ENCODE measurements around the gene ADAMTS9.

The ADAMTS9 gene

DNA sequence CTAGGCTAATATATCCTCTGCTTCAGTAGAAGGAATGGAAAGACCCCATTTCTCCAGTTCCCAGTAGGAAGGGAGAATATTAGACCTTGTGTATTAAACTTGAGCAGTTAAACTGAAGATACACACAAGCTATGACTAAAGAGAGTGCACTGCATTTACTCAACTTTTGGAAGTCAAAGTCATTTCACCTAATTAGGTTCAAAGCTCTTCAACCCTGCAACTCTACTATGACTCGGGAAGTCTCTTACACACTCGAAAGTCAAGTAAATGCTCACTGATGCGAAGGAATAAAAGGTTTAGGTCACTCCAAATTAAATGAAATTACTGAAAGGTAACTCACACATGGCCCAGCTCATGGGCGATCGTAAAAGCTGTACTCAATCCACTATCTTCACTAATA is 33.8 kb downstream of the ADAMTS9 start:
- no peak overlapping the region for H3K4me3 ChIP-seq (ENCODE audit: low read depth, low read length)

DNA sequence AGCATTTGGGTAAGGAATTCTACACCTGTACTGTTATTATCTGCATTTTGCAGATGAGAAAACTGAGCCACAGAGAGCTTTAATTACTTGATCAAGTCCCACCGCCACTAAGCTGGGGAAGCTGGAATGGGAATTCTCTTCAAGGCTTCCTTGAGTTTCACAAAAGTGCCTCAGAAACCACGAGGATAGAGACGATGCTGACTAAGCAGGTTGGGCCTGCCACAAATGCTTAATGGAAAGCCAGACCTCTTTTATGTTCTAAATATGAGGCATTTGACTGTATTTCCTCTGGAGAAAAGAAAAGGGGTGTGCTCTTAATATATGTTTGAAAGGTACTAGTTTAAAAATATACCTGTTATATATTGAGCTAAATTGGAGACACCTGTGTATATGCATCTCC is 34.7 kb downstream of the ADAMTS9 start:
- no peak overlapping the region for H3K4me3 ChIP-seq (ENCODE audit: low read depth, low read length)

- no peak overlapping the region for H3K4me3 ChIP-seq (ENCODE audit: low read depth, low read length)
These were observed 36.0 kb downstream of the ADAMTS9 start for GRCh38 chr3:64651741-64652241.

DNA sequence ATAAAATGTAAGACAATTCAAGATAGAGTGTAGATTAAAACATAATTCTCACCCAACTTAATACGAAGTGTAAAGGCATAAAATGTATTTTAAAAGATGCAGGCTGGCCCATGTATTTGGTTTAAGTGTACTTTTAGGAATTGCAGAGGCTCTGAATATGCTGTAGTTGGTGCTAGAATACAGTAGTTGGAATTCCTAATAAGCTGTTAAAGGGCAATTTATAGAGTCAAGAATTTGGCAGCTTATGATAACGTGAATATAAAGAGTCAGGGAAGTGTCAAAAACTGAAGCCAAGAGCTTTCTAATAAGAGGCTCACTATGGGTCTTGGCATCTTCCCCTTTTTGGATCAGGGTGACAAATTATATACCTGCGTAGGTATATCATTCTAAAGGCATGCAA is 36.5 kb downstream of the ADAMTS9 start:
- no peak overlapping the region for H3K4me3 ChIP-seq (ENCODE audit: low read depth, low read length)

- no peak overlapping the region for H3K4me3 ChIP-seq (ENCODE audit: low read depth, low read length)
These were observed 37.1 kb downstream of the ADAMTS9 start for GRCh38 chr3:64650715-64651114.

- no peak overlapping the region for H3K4me3 ChIP-seq (ENCODE audit: low read depth, low read length)
These were observed 37.6 kb downstream of the ADAMTS9 start for GRCh38 chr3:64650096-64650622.

DNA sequence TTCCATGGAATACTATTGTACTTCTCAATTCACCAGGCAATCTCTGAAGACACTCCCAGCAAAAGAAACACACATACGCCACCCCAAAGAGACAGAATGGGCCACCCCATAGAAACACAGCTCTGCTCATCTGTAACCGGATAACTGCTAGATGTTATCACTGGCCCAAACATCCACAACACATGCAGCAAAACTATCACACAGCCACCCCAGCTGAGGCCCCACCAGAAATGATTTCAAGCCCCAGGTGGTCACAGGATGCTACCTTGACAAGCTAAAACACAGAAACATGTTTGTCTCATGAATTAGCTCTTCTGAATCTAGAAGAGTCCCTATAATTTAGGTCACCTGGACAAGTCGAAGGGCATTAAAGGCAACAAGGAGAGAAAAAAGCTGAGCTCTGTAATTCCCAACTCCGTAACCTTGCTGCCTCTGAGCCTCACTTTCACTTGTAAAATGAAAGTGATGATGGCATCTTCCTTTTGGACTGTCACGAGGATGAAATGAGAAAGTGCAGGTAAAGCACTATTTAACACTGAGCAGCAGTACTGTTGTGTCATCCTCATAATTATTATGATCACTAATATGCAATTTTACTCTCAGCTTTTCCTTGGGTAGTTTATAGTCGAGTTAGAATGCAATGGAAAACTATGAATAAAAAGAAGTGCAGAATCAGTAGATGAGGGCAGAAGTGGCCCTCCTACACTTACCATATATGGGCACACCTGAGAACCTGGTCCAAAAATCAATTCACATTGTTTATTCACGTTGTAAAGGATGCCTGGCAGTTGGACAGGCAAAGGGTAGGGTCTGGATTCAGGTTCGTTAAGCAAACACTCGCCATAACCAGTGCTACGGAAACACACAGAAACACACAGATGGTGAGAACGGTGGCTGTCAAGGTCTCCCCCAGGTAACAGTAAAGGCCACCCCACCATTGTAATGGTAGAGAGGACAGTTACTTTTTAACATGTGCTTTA is 38.6 kb downstream of the ADAMTS9 start:
- H3K4me3 ChIP-seq (ENCODE audit: low read depth, low read length) = no peak overlapping the region

GRCh38 chr3:64647825-64648224 is 40.0 kb downstream of the ADAMTS9 start:
- H3K4me3 ChIP-seq (ENCODE audit: low read depth, low read length) = no peak overlapping the region

GRCh38 chr3:64645243-64645642 is 42.6 kb downstream of the ADAMTS9 start:
- no peak overlapping the region for H3K4me3 ChIP-seq (ENCODE audit: low read depth, low read length)

- H3K4me3 ChIP-seq (ENCODE audit: low read depth, low read length) = no peak overlapping the region
These were observed 43.3 kb downstream of the ADAMTS9 start for GRCh38 chr3:64644483-64644882.

- no peak overlapping the region for H3K4me3 ChIP-seq (ENCODE audit: low read depth, low read length)
These were observed 45.3 kb downstream of the ADAMTS9 start for GRCh38 chr3:64642327-64643151.

DNA sequence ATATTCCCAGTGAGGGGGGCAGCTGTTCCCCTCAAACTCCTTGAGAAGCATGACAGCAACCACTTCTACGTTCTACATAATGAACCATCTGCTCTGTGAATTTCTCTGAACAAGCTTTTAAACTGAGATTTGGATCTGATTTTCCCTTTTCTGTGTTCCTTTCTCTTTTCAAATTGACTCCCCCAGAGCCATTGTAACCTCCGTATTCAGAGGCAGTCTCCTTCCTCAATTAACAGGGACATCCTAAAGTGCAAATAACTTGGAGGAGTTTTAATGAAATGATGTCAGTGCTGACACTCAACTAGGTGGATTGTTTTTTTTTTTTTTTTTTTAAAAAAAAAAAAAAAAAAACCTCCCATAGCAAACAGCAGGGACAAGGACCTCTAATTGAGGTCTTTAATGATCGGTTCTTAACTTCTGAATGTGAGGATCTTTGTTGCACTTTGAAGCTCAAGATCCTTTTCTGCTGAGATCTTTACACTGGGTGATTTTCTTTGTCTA is 48.8 kb downstream of the ADAMTS9 start:
- no peak overlapping the region for H3K4me3 ChIP-seq (ENCODE audit: low read depth, low read length)

GRCh38 chr3:64638511-64638910 is 49.3 kb downstream of the ADAMTS9 start:
- H3K4me3 ChIP-seq (ENCODE audit: low read depth, low read length) = no peak overlapping the region

GRCh38 chr3:64634417-64634816 is 53.4 kb downstream of the ADAMTS9 start:
- no peak overlapping the region for H3K4me3 ChIP-seq (ENCODE audit: low read depth, low read length)

GRCh38 chr3:64631951-64632350 is 55.8 kb downstream of the ADAMTS9 start:
- no peak overlapping the region for H3K4me3 ChIP-seq (ENCODE audit: low read depth, low read length)

GRCh38 chr3:64627471-64628321 is 60.1 kb downstream of the ADAMTS9 start:
- H3K4me3 ChIP-seq (ENCODE audit: low read depth, low read length) = no peak overlapping the region

GRCh38 chr3:64627042-64627441 is 60.8 kb downstream of the ADAMTS9 start:
- no peak overlapping the region for H3K4me3 ChIP-seq (ENCODE audit: low read depth, low read length)

DNA sequence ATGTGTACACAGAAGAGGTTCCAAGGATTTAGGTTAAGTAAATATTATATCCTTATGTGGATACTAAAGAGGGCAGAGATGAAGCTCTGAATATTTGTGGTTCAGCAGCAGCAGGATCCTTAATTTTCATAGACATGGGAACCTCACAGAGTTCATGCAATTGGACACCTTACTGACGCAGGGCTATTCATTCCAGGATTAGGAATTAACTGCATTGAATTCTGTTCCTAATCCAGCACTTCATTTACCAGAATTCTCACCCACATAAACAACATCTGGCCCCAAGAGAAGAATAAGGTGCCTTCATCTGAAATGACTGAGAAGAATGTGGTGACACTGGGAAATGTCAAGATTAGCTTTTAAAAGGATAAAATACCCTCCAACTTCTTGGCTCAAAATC is 62.4 kb downstream of the ADAMTS9 start:
- H3K4me3 ChIP-seq (ENCODE audit: low read depth, low read length) = no peak overlapping the region

GRCh38 chr3:64623125-64623524 is 64.7 kb downstream of the ADAMTS9 start:
- H3K4me3 ChIP-seq (ENCODE audit: low read depth, low read length) = no peak overlapping the region

DNA sequence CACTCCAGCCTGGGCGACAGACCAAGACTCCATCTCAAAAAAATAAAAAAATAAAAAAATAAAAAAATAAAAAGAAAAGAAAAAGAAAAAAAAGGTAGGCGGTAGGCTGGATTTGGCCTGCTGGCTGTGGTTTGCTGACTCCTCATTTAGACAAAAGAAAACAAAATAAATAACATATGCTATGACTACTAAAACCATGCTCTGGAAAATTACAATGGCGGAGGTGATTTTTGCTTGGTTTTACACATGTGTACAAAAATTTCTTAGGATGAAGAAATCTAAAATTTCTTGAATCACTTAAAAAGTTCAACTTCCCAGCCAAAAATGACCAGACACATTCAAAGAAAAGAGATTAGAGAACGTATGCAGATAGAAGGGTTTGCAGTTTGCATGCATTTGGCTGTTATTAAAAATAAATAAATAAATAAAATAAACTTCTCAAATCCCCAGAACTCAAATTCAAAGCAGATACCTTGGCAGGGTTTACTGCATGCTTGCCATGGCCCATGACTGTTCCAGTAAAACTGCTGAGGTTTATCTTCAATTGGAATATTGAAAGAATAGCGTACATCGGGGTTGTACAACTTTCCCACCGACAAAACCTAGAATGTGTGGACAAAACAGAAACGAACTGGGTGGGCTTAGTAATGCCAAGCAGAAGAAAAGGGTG is 65.9 kb downstream of the ADAMTS9 start:
- no peak overlapping the region for H3K4me3 ChIP-seq (ENCODE audit: low read depth, low read length)
